GM12874 (cell line): ENCODE results near the gene FBN1.

ENCODE experiments used
- TF ChIP-seq, protein P1 (sequence below): IDR thresholded peaks from 2 replicates; pipeline ENCODE4 v1.5.1; 2011; ENCODE audit warnings: low read depth, mild to moderate bottlenecking, control low read depth, low read length, moderate library complexity; ENCODE audit not compliant: insufficient read depth

FBN1 gene

DNA sequence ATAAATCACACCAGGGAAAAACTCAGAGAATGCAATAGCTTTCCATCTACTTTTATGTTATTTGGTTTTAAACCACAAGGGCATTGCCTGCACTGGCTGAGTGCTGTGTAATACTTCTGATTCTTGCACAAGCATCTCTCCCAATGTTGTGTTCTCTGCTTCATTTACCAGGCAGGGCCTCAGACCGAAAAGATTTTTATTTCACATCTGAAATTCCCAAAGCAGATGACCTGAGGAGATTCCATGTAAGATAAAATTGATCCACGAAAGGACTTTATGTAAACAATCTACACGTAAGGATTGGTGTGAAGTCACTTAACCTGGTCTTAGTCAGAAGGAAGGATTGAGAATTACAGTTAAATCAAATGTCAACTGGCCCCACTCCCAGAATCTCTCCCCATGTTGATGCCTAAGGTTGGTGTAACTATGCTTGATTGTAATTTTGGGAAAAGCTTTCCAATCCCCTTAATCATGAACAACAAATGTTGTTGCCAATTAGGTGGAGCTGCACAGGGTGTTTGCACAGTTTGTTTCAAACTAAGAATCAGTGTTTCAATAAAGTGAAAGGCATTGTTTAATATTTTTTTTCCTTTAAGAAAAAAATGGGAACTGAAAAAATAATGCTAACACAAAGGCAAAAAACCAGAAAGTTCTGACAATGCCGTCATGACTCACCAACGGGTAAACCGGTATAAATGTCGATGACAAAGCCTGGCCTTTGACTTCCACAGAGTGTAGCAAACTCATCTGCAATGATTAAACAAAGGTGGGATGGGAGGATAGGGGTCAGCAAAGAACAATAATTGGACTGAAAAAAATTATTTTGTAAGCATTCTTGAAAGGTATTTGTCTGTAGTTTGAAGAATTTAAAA is 185.7 kb downstream of the FBN1 start:
- TF ChIP-seq, protein P1, sequence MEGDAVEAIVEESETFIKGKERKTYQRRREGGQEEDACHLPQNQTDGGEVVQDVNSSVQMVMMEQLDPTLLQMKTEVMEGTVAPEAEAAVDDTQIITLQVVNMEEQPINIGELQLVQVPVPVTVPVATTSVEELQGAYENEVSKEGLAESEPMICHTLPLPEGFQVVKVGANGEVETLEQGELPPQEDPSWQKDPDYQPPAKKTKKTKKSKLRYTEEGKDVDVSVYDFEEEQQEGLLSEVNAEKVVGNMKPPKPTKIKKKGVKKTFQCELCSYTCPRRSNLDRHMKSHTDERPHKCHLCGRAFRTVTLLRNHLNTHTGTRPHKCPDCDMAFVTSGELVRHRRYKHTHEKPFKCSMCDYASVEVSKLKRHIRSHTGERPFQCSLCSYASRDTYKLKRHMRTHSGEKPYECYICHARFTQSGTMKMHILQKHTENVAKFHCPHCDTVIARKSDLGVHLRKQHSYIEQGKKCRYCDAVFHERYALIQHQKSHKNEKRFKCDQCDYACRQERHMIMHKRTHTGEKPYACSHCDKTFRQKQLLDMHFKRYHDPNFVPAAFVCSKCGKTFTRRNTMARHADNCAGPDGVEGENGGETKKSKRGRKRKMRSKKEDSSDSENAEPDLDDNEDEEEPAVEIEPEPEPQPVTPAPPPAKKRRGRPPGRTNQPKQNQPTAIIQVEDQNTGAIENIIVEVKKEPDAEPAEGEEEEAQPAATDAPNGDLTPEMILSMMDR, result no peak

DNA sequence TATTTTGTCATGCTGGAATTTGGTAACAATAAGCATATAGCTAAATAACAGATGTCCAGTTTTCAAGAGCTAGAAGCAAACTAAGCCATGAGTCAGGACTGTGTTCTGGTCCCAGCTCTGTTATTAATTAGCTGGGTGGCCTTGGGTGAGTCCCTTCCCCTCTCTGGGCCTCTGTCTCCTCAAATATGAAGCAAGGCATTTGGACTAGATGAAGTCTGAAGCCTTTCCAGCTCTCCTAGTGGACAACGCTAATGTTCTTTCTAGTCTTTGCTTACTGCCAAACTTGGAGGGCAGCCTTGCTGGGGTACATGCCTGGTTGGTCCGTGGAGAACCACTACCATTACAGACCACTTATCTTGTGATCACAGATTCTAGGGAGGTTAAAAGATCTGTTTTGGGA is 186.6 kb downstream of the FBN1 start:
- TF ChIP-seq, protein P1, result no peak

DNA sequence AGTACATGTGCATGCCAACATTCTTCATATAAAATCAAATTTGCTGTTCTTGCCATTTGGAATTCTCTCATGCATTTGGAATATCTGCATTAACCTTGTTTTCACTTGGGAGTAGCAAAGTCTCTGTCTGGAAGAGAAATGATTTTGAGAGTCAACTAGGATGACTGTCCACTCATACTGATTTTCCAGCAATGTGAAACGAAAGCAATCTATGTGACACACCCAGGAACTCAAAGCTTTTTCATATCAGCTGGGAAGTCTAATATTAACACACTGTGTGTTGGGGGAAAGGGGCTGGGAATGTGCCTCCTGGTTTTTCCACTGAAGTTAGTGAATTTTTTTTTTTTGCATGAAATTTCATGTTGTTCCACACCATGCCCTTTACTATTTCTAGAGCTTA is 189.4 kb downstream of the FBN1 start:
- TF ChIP-seq, protein P1, result no peak

DNA sequence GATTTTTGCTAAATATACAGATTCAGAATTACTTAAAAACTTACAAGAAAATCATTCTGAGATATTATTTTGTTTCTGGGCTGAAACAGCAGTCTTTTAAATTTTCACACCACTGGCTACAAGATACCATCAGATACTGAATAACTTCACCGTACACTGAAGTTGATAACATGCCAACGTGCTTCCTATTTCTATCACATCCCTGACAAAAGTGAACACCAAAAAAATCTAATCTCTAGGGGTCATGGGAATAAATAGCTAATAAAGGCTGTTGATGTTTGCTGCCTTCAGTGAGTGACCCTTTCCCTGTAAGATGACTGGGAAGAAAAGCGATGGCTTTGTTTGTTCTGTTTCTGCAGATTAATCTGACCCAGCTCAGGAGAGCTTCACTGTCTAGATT is 193.8 kb downstream of the FBN1 start:
- TF ChIP-seq, protein P1, result no peak

DNA sequence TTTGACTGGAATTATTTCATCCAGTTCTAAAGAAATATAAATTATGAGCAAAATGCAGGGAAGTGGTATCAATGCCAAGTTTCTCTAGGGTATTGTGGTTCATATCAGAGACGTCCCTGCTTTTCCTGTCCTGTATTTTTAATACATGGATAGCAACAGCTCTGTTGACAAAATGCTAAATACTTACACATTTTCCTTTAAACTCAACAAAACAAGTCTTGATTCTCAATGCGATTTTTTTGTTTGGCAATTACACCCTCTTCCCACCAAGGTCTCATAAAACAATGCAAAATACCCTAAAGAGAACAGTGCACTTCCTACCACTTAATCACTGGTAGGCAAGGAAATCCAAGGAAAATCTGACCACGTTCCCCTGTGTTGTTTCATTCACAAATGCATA is 194.3 kb downstream of the FBN1 start:
- TF ChIP-seq, protein P1, result no peak

DNA sequence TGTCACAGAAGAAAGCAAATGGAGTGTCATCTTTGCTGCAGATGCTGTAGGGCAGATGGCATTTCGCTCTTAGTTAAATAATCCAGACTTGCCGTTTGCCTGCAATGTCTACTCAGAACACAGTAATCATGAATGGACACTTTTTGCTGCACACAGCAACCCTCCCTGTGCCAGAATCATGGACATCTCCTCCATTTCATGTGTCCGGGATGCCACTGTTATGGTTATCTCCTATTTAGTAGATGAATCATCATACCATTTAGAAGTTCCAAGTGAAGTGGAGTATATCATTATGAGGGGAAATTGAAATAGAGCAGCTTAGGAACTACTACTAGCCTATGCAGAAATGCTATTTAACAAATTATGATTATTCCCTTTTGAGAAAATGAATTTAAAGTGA is 195.8 kb downstream of the FBN1 start:
- TF ChIP-seq, protein P1, result no peak

DNA sequence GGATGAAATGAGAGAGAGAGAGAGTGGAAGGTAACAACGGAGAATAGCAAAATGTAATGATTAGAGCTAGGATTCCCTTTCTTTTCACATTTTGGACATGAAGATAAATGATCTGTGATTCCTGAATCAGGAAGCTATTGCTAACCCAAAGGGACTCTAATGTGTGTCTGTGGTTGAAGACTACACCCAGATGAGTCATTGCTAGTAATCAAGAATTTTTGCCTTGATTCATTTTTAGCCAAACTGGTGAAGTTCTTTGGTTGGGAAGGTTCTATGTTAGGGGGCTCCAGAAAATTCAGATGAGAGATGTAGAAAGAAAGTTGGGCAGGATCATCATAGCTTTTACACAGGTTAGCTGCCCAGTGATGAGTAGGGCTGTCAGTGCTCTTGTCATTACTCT is 197.9 kb downstream of the FBN1 start:
- TF ChIP-seq, protein P1, result no peak
